Measurements from ENCODE around the gene ATCAY. TPM values are rescaled to one million over a fixed set of nuclear protein-coding genes. Genes with fewer than 3 reads are reported as not detected.
"Not testable (repeated sequence)": the region's sequence is repeated elsewhere in the genome, so short reads cannot be mapped to it uniquely, and the experiment has no call there.

ATCAY gene
- total RNA-seq, 4 donors from 2014 or later: not detected

DNA sequence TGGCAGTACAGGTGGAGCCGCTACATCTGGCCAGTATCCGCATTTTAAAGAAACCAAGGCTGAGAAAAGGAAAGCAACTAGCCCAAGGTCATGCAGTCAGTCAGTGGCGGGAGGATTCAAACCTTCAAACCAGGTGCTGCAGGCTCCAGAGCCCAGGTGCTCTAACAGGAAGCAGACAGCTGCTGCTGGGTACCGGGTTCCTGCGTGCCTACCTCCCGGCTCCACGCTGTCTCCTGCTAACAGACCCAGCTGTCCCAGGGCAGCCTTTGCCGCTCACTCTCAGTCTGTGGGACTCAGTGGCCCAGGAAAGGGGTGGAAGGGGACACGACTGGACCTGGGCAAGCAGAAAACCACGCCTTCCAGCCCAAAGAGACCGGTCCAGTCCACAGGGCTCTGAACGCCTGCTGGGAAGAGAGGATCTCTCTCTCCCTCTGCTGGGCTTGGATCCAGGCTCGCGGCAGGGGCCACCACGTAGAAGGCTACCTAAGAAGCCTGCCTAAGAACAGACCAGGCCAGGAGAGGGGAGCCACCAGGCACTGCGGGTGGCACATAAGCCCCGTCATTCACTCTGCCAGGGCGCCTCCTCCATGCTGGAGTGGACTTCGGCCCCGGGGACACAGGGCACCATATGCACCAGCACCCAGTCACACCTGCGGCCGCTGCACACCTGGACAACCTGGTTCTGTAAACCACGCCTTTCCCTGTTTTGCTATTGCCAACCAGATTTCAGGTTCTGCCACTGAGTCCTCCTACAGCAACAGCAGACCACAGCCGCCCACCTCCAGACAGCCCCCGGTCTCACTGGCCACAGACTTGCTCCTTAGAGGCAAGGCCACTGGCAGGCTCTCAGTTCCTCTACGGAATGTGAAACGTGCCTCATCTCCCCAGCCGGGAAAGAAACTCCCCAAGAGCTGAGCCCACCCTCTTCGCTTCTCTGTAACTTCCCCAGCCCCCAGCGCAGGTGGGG is 85.8 kb downstream of the ATCAY start:
- TF ChIP-seq, protein P1, sequence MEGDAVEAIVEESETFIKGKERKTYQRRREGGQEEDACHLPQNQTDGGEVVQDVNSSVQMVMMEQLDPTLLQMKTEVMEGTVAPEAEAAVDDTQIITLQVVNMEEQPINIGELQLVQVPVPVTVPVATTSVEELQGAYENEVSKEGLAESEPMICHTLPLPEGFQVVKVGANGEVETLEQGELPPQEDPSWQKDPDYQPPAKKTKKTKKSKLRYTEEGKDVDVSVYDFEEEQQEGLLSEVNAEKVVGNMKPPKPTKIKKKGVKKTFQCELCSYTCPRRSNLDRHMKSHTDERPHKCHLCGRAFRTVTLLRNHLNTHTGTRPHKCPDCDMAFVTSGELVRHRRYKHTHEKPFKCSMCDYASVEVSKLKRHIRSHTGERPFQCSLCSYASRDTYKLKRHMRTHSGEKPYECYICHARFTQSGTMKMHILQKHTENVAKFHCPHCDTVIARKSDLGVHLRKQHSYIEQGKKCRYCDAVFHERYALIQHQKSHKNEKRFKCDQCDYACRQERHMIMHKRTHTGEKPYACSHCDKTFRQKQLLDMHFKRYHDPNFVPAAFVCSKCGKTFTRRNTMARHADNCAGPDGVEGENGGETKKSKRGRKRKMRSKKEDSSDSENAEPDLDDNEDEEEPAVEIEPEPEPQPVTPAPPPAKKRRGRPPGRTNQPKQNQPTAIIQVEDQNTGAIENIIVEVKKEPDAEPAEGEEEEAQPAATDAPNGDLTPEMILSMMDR (IDR thresholded peaks at IDR 0.05): no peak
- ATAC-seq (ENCODE audit: low FRiP score) (no peak), DNase-seq (ENCODE audit: low spot score) (no peak)

DNA sequence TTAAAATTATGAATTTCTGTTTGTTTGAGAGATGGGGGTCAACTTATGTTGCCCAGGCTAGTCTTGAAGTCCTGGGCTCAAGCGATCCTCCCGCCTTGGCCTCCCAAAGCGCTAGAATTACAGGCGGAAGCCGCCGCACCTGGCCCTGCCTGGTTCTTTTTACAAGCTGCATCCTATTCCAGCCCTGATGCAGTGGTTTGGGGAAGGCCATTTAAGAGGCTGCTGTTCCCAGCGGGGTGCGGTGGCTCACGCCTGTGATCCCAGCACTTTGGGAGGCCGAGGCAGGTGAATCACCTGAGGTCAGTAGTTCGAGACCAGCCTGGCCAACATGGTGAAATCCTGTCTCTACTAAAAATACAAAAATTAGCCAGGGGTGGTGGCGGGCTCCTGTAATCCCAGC is 87.5 kb downstream of the ATCAY start:
- not testable (repeated sequence) for DNase-seq (ENCODE audit: low spot score); ATAC-seq (ENCODE audit: low FRiP score)

DNA sequence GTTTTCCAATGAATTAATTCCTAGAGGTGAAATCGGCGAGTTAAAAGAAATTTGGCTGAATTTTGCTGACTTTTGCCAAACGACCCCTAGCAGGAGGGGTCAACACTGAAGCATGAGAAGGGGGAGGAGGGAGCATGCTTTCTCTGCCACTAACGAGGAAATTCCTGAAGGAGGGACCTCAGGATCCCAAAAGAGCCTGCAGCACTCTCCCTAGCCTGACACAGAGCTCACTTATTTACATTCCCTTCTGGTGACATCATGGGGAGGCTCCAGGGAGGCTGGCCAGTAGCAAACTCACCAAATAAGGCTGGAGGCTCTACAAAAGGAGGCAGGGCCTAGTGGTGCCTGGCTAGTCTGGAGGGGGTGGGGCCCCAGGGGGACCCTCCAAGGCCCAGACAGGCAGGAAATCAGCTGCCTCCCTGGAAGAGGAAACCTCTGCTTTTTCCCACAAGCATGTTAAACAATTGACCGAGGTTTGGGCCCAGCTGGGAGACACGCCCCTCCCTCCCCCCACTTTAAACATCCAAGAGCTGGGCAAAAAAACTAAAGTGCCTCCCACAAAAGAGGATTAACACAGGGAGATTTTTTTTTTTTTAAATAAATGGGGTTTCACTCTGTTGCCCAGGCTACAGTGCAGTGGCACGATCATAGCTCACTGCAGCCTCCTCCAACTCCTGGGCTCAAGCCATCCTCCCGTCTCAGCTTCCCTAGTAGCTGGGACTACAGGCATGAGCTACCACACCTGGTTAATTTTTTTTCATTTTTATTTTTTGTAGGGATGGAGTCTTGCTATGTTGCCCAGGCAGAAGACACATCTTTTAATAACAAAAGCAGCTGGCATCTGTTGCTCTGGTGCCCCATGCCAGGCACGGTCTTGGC is 88.3 kb downstream of the ATCAY start:
- peak; percentile 50 for DNase-seq (ENCODE audit: low spot score)
- ATAC-seq (ENCODE audit: low FRiP score): peak; percentile 72
- TF ChIP-seq, protein P1 (IDR thresholded peaks at IDR 0.05): no peak

DNA sequence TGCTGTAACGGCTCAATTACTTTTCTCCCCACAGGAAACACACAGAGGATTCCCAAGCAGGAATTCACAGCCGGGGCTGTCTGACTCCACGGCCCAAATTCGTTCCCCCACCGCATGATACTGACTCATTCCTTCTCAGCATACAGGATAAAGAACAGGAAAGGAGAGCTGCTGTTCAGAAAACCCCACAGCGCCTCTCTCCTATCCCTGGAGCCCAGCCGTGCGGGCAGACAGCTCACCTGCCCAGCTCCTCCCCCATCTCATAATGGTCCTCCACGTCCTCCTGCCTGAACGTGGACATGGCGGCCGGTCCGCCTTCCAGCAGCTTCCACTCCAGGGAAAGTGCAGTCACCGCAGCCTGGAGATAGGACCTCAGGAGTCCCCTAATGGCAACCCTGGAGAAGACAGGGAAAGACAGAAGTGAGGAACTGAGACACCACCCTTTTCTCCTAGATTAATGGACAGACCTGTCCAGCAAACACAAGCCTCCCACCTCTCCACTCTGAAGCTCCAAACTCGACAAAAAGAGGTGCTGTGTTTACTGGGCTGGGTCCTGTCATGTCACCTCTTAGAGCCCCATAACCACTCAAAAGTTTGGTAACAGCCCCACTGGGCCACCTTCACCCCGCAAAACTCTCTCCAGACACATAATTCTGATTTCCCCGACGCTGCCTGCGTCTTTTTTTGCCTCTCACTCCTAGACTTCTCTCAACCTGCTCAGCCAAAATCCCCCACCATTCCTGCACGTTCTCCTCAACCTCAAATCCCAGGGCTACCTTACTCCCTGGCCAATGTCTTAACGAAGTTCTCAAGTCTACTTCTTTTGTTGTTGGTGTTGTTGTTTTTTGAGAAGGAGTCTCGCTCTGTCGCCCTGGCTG is 89.2 kb downstream of the ATCAY start:
- TF ChIP-seq, protein P1 (IDR thresholded peaks at IDR 0.05): no peak
- ATAC-seq (ENCODE audit: low FRiP score) (peak; percentile 25), DNase-seq (ENCODE audit: low spot score) (no peak)

DNA sequence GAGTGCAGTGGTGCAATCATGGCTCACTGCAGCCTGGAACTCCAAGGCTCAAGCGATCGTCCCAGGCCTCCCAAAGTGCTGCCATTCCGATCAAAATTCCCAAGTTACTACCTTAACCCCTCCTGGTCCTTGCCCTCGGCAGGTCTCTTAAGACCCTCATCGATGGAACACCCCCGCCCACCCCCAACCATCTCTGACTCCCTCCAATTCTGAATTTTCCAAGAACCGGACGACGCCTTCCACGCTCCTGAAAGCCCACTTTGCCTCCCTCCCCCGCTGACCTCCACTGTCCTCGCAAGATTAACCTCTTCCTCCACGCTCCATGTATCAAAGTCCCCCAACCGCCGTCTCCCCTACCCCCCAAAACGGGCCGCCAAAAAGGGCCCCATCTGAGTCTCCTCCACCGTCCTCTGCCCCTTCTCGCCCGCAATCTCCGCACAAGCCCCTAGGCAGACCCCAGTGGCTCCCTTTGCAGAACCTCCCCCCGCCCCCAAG is 89.9 kb downstream of the ATCAY start:
- no peak for DNase-seq (ENCODE audit: low spot score)
- ATAC-seq (ENCODE audit: low FRiP score): no peak
- TF ChIP-seq, protein P1 (IDR thresholded peaks at IDR 0.05): no peak

DNA sequence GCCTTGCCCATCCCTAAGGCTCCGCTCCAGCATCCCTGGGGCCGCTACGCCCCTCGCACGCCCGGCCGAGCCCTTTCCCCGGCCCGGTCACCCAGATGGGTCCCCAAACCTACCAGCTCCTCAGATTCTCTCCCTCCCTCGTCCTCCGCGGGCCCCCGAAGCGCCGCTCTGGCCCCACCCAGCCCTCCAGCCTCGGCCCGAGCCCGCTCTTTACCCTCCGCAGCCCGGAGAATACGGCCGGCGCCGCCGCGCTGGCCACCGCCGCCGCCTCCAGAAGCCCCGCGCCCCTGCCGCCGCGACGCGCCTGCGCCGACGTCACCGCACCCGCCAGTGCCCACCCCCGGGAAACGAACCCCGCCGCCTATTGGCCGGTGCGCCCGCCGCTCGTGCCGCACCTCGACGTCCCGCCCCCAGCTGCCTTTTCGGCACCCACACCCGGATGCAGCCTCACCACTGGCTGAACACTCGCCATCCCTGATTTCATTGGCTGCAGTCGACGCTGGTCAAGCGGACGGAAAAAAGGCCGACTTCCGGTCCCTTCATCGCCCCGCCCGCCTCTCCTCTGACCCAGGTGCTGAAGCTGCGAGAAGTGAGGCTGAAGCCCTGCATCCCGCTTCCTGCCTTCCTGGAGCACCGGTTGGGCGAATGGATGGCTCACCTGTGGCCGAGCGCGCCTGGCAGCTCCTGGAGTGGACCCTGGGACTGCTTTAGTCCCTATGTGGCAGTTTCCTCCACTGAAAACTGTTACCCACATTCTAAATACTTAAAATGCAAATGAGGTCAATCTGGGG is 90.5 kb downstream of the ATCAY start, which contains the start of gene DAPK3:
TSS of gene DAPK3 (minus strand) at position 292 of the 791 bp plus-strand sequence. CDS start 1,364 bp downstream, outside the sequence.
- TF ChIP-seq, protein P1 (IDR thresholded peaks at IDR 0.05): no peak
- ATAC-seq (ENCODE audit: low FRiP score) (peak; percentile 91), DNase-seq (ENCODE audit: low spot score) (peak; percentile 79)

All from omental fat pad (tissue), 4 donors.